HCT116 (cell line): ENCODE measurements around the gene RPL18A. TPM values are rescaled to one million over a fixed set of nuclear protein-coding genes. Genes with fewer than 3 reads are reported as not detected.

Experiments used
- ATAC-seq: fragments of 200-7000 bp; cut with Tn5 transposase; 2 replicates; pipeline ENCODE4 v1.9.1; 2020; ENCODE audit warnings: mild to moderate bottlenecking, moderate library complexity
- BruUV-seq: library from RNA; stranded (reverse); fragments of 400-500 nt; replicated peaks from 2 replicates; lab custom pipeline; 2021; lab: Mats Ljungman, UMichigan
- CTCF ChIA-PET: fragments of 300-600 bp; sonication (Branson Sonifier 250); formaldehyde crosslinking; loops from one replicate; lab custom pipeline; 2021; ENCODE audit warnings: antibody characterized with exemption; lab: Charles Lee
- POLR2A ChIA-PET: fragments of 300-600, 350-600 bp; sonication (Branson Sonifier 250); formaldehyde crosslinking; loops from one replicate; lab custom pipeline; 2021; ENCODE audit warnings: antibody characterized with exemption; lab: Charles Lee
- RAD21 ChIA-PET, 2 experiments: fragments of 300-600 bp; sonication (Branson Sonifier 250); formaldehyde crosslinking; loops; one replicate each; lab custom pipeline; 2023; ENCODE audit warnings: low total read pairs in 2 of 2; ENCODE audit not compliant: uncharacterized antibody in 2 of 2, unreplicated experiment in 2 of 2, low non-redundant PET in 1 of 2; lab: Charles Lee
- DNase-seq: peaks from one replicate; pipeline ENCODE4 v3.0.0-alpha.2; 2010; ENCODE audit warnings: low read depth, low spot score
- H2AFZ ChIP-seq: fragments of 200-600 bp; shearing (Covaris generic), sonication (generic); 2 replicates; pipeline ENCODE4 v1.6.1; 2017; ENCODE audit warnings: low read depth, mixed run types, mixed read lengths, antibody characterized with exemption, low read length; ENCODE audit not compliant: poor library complexity, severe bottlenecking
- H3K27ac ChIP-seq: 2 replicates; pipeline ENCODE4 v1.5.1; 2012; ENCODE audit warnings: low read depth, low read length
- H3K27me3 ChIP-seq: fragments of 200-600 bp; sonication (generic); 2 replicates; pipeline ENCODE4 v1.6.1; 2016; ENCODE audit warnings: mixed run types, low read length, mixed read lengths; ENCODE audit not compliant: insufficient read depth
- H3K36me3 ChIP-seq, 2 experiments: fragments of 200-500 bp in 1 of 2; fragments of 200-600 bp in 1 of 2; sonication (Bioruptor generic) in 1 of 2; sonication (generic) in 1 of 2; 2 replicates each; pipeline versions ENCODE4 v1.5.1 to v1.6.1; 2014 to 2016; ENCODE audit warnings: low read length in 2 of 2, inconsistent platforms in 1 of 2, mixed read lengths in 1 of 2, mixed run types in 1 of 2; ENCODE audit not compliant: insufficient read depth in 2 of 2, control insufficient read depth in 1 of 2
- H3K4me1 ChIP-seq, 2 experiments: fragments of 200-600 bp in 1 of 2; sonication (generic) in 1 of 2; 2 replicates each; pipeline versions ENCODE4 v1.5.1 to v1.6.1; 2012 to 2017; ENCODE audit warnings: low read length in 2 of 2, inconsistent platforms in 1 of 2, mild to moderate bottlenecking in 1 of 2, mixed read lengths in 1 of 2, mixed run types in 1 of 2, moderate library complexity in 1 of 2; ENCODE audit not compliant: insufficient read depth in 2 of 2, control insufficient read depth in 1 of 2
- H3K4me2 ChIP-seq: fragments of 200-600 bp; sonication (generic); 2 replicates; pipeline ENCODE4 v1.6.1; 2017; ENCODE audit warnings: mixed run types, low read length, mixed read lengths
- H3K4me3 ChIP-seq, 2 experiments: fragments of 200-600 bp in 1 of 2; sonication (generic) in 1 of 2; replicated peaks in 1 of 2; 2 replicates each; pipeline ENCODE4 v1.5.1; 2011 to 2016; ENCODE audit warnings: low read length in 2 of 2, control low read depth in 1 of 2, low read depth in 1 of 2, mild to moderate bottlenecking in 1 of 2, mixed read lengths in 1 of 2, mixed run types in 1 of 2
- H3K79me2 ChIP-seq: fragments of 200-600 bp; sonication (generic); 2 replicates; pipeline ENCODE4 v1.6.1; 2017; ENCODE audit warnings: mild to moderate bottlenecking, mixed run types, low read length, moderate library complexity, mixed read lengths; ENCODE audit not compliant: insufficient read depth
- H3K9ac ChIP-seq: fragments of 200-600 bp; sonication (generic); 2 replicates; pipeline ENCODE4 v1.6.1; 2016; ENCODE audit warnings: low read length, mixed read lengths
- H3K9me2 ChIP-seq: fragments of 200-600 bp; sonication (generic), shearing (Covaris generic); 2 replicates; pipeline ENCODE4 v1.6.1; 2017; ENCODE audit warnings: mixed run types, mild to moderate bottlenecking, moderate library complexity; ENCODE audit not compliant: insufficient read depth
- H3K9me3 ChIP-seq, 2 experiments: fragments of 200-500 bp in 1 of 2; fragments of 200-600 bp in 1 of 2; sonication (Bioruptor generic) in 1 of 2; sonication (generic) in 1 of 2; 2 replicates each; pipeline ENCODE4 v1.6.1; 2014 to 2017; ENCODE audit warnings: low read length in 2 of 2, mixed read lengths in 2 of 2, inconsistent platforms in 1 of 2, low read depth in 1 of 2, mild to moderate bottlenecking in 1 of 2, mixed run types in 1 of 2, moderate library complexity in 1 of 2; ENCODE audit not compliant: control insufficient read depth in 1 of 2, insufficient read depth in 1 of 2
- H4K20me1 ChIP-seq: fragments of 200-600 bp; sonication (generic), shearing (Covaris generic); 2 replicates; pipeline ENCODE4 v1.6.1; 2017; ENCODE audit warnings: mixed run types, mild to moderate bottlenecking, moderate library complexity; ENCODE audit not compliant: insufficient read depth
- ELF1 ChIP-seq: IDR thresholded peaks from 2 replicates; pipeline ENCODE4 v1.6.1; 2012; ENCODE audit warnings: low read depth, borderline replicate concordance
- RAD21 ChIP-seq: IDR thresholded peaks from 2 replicates; pipeline ENCODE4 v1.6.1; 2012; ENCODE audit warnings: low read depth, mild to moderate bottlenecking
- TCF7L2 ChIP-seq: IDR thresholded peaks from 2 replicates; pipeline ENCODE4 v1.7.0; 2011; ENCODE audit warnings: borderline replicate concordance, inconsistent platforms; ENCODE audit not compliant: insufficient read depth, insufficient read length; ENCODE audit errors: extremely low read depth
- intact Hi-C: fragments of 100-400 bp; cut with micrococcal nuclease; formaldehyde crosslinking; loops from 2 replicates; pipeline ENCODE4 v1.10.0; 2022
- total RNA-seq: library from RNA; stranded (reverse); gene quantifications from one replicate; pipeline ENCODE4 v1.2.1, GENCODE V29; 2021; ENCODE audit not compliant: unreplicated experiment
- TF ChIP-seq, protein P1 (sequence below), 3 experiments: fragments of 200-600 bp in 1 of 3; sonication (generic) in 1 of 3; IDR thresholded peaks in 2 of 3; conservative IDR thresholded peaks in 1 of 3; 2 replicates each; pipeline ENCODE4 v1.5.1; 2012 to 2017; ENCODE audit warnings: low read depth in 2 of 3, low read length in 2 of 3, antibody characterized with exemption in 1 of 3, borderline replicate concordance in 1 of 3, control low read depth in 1 of 3, mild to moderate bottlenecking in 1 of 3, mixed read lengths in 1 of 3, mixed run types in 1 of 3, moderate library complexity in 1 of 3; ENCODE audit not compliant: insufficient read depth in 1 of 3

The RPL18A gene
- total RNA-seq, 1 experiment from 2014 or later, result 3,525 TPM

DNA sequence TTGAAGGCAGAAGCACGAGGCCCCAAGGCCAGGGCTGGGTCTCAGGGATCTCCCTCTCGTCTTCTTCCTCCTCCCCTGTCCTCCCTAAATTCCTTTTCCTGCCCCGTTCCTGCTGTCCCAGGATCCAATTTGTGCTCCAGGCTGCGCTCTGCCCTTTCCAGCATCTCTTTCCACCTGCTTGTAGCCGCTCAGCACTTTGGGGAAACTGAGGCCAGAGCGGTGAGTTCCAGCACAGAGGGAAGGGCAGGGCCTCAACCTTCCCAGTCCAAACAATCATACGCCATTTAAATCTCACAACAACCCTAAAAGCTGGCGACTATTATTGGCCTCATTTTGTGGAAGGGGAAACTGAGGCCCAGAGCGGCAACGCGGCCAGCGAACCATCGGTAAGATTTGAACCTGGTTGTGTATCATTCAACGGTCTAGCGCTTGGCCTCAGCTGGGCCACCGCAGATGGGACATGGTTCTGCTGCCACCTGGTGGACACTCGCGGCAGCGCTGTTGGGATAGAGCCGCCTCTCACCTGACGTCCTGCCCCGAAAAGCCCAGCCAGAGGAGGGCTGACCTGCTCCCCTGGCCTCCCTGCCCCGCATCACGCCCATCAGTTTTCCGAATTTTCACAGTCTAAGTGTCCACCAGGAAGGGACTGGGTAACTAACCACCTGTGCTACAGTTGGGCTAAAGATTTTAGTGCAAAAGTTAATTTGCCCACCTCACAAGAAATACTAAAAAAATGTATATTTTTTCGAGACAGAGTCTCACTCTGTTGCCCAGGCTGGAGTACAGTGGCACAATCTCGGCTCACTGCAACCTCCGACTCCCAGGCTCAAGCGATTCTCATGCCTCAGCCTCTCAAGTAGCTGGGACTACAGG, 4.2 kb upstream of the RPL18A start:
- no peaks in the 10 kb centered on the region for H3K27me3 ChIP-seq
- POLR2A ChIA-PET, result interaction anchor here (1.2 to 1.9 kb wide), 2 partner anchors 9 to 25 kb away, joined by 3 to 5 read pairs; no protein-coding TSS in a partner anchor
- BruUV-seq, result no TSS peak
- peaks cover 0 to 6% of the 10 kb centered on the region in 2 experiments; a peak in 3 of 4 replicates for H3K36me3 ChIP-seq
- peak overlapping the region; percentile 46 for H3K4me2 ChIP-seq
- H3K4me3 ChIP-seq, result no peak overlapping the region
- H4K20me1 ChIP-seq, result no peaks in the 10 kb centered on the region
- peak; percentile 51 for DNase-seq
- H3K9me2 ChIP-seq, result no peaks in the 10 kb centered on the region
- TF ChIP-seq TCF7L2 (no peak), RAD21 (peak; percentile 99), ELF1 (no peak)
- TF ChIP-seq, protein P1, sequence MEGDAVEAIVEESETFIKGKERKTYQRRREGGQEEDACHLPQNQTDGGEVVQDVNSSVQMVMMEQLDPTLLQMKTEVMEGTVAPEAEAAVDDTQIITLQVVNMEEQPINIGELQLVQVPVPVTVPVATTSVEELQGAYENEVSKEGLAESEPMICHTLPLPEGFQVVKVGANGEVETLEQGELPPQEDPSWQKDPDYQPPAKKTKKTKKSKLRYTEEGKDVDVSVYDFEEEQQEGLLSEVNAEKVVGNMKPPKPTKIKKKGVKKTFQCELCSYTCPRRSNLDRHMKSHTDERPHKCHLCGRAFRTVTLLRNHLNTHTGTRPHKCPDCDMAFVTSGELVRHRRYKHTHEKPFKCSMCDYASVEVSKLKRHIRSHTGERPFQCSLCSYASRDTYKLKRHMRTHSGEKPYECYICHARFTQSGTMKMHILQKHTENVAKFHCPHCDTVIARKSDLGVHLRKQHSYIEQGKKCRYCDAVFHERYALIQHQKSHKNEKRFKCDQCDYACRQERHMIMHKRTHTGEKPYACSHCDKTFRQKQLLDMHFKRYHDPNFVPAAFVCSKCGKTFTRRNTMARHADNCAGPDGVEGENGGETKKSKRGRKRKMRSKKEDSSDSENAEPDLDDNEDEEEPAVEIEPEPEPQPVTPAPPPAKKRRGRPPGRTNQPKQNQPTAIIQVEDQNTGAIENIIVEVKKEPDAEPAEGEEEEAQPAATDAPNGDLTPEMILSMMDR (IDR thresholded peaks at IDR 0.05 in 2 of 3, conservative IDR thresholded peaks at IDR 0.05 in 1 of 3; ENCODE audit: borderline replicate concordance in 1 of 3, insufficient read depth in 1 of 3, low read depth in 2 of 3, low read length in 2 of 3), result peak; percentile 91 to 98 (median 97)
- TF ChIP-seq, all 23 proteins: peak for 2
- RAD21 ChIA-PET, result interaction anchor here (1.0 to 1.3 kb wide), 3 partner anchors 10 to 93 kb away, joined by 3 to 5 read pairs (median 3); partner anchors contain the start of gene CCDC124 (in 1 of the 2)
- H3K79me2 ChIP-seq, result peaks cover 8% of the 10 kb centered on the region
- no peak overlapping the region for H3K9ac ChIP-seq
- H3K4me1 ChIP-seq, result peaks cover 8 to 25% of the 10 kb centered on the region in 2 experiments; a peak in 3 of 4 replicates
- no peak overlapping the region for H3K27ac ChIP-seq
- CTCF ChIA-PET, result interaction anchor here (0.6 to 2.1 kb wide), 7 partner anchors 9 to 250 kb away, joined by 3 to 13 read pairs (median 4); partner anchors contain the start of gene B3GNT3
- H3K9me3 ChIP-seq, result no peaks in the 10 kb centered on the region
- ATAC-seq, result peak; percentile 62
- H2AFZ ChIP-seq, result peak overlapping the region; percentile 87
- intact Hi-C loops, result loop anchor here (1.0 to 5.0 kb wide), 5 partner anchors 61 to 458 kb away; no protein-coding TSS in a partner anchor
